Muscle layer of duodenum (tissue), 2 donors: ENCODE data around the gene KISS1R.
A peak's percentile ranks its signal among the peaks of the same experiment; 100 is the strongest.
"Not testable (repeated sequence)": the region's sequence is repeated elsewhere in the genome, so short reads cannot be mapped to it uniquely, and the experiment has no call there.

Experiments used
- H3K27ac ChIP-seq: one replicate; pipeline ENCODE4 v1.7.0; 2013; ENCODE audit warnings: mild to moderate bottlenecking, low read length
- H3K27me3 ChIP-seq: one replicate; pipeline ENCODE4 v1.7.0; 2013; ENCODE audit warnings: low read depth, mild to moderate bottlenecking, control low read depth, low read length
- H3K36me3 ChIP-seq, 2 donors: one replicate each; pipeline ENCODE4 v1.7.0; 2013; ENCODE audit warnings: low read length in 2 of 2, control low read depth in 1 of 2, mild to moderate bottlenecking in 1 of 2; ENCODE audit not compliant: insufficient read depth in 2 of 2, control insufficient read depth in 1 of 2
- H3K4me1 ChIP-seq, 2 donors: one replicate each; pipeline ENCODE4 v1.7.0; 2013; ENCODE audit warnings: low read length in 2 of 2, mild to moderate bottlenecking in 2 of 2, control low read depth in 1 of 2, moderate library complexity in 1 of 2; ENCODE audit not compliant: insufficient read depth in 2 of 2, control insufficient read depth in 1 of 2
- H3K4me3 ChIP-seq, 2 donors: one replicate each; pipeline ENCODE4 v1.7.0; 2013; ENCODE audit warnings: low read length in 2 of 2, low read depth in 1 of 2, mild to moderate bottlenecking in 1 of 2
- H3K9me3 ChIP-seq, 2 donors: one replicate each; pipeline ENCODE4 v1.7.0; 2013; ENCODE audit warnings: low read length in 2 of 2, control low read depth in 1 of 2, mild to moderate bottlenecking in 1 of 2; ENCODE audit not compliant: control insufficient read depth in 1 of 2
- donor health status: healthy.

Gene KISS1R

DNA sequence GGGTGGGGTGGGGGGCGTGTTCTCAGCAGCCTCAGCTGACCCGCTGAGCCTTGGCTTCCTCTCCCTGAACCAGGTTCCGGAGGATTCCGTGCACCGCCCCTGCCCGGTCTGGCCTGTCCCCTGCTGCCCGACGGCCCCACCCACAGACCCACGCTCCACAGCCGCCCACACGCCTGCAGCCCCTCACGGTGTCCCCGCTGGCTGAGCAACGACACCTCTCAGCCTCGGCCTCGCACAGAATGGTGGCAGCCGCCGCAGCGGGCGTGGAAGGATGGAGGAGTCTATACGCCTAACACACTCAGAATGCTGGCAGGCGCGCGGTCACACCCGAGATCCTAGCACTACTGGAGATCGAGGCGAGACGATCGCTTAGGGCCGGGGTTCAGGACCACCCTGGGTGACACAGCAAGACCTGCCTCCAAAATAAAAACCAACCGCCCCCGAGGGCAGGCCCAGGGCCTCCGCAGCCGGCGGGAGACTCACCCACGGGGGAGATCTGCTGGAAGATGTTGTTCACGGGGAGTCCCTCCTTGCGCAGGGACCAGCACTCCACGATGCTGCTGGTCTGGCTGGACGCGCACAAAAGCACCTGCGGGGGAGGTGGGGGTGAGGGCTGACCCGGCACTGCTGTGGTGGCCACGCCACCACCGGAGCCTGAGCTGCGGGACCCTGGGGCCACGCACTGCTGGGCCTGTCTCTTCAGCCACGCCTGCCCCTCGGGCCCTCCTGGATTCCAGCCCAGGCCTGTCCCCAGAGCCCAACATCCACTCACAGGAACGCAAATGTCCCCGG is 32.5 kb upstream of the KISS1R start:
- no peaks in the 10 kb centered on the region for H3K27me3 ChIP-seq
- no peak overlapping the region for H3K4me3 ChIP-seq
- H3K9me3 ChIP-seq, result no peaks in the 10 kb centered on the region
- H3K4me1 ChIP-seq, result no peaks in the 10 kb centered on the region
- peaks cover 17 to 76% of the 10 kb centered on the region in 2 donors for H3K36me3 ChIP-seq
- H3K27ac ChIP-seq, result no peak overlapping the region

GRCh38 chr19:885536-886224 is 31.5 kb upstream of the KISS1R start:
- no peak overlapping the region for H3K27ac ChIP-seq
- peaks cover 0 to 1% of the 10 kb centered on the region in 2 donors for H3K4me1 ChIP-seq
- no peaks in the 10 kb centered on the region for H3K9me3 ChIP-seq
- no peaks in the 10 kb centered on the region for H3K27me3 ChIP-seq
- H3K4me3 ChIP-seq, result no peak overlapping the region
- peaks cover 22 to 78% of the 10 kb centered on the region in 2 donors for H3K36me3 ChIP-seq

DNA sequence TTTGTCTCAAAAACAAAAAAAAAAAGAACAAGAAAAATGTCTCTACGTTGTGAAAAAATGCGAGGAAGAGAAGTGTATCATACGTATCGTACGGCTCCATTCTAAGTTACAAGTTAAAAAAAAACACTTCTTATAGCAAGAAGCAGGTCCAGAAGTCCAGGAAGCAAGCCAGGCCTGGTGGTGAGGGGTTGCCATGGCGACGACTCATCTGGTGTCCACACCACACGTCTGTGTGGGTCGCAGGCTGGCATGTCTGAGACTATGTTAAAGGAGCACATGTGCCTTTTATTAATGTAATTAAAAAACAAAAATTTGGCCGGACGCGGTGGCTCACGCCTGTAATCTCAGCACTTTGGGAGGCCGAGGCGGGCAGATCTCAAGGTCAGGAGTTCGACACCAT is 30.1 kb upstream of the KISS1R start:
- Histone ChIP-seq H3K27ac (no peak overlapping the region), H3K4me3 (no peak overlapping the region), H3K36me3 (peaks cover 11 to 69% of the 10 kb centered on the region in 2 donors), H3K4me1 (peaks cover 0 to 15% of the 10 kb centered on the region in 2 donors), H3K9me3 (no peaks in the 10 kb centered on the region), H3K27me3 (no peaks in the 10 kb centered on the region)

GRCh38 chr19:887599-887998 is 29.5 kb upstream of the KISS1R start:
- H3K9me3 ChIP-seq, result no peaks in the 10 kb centered on the region
- H3K27ac ChIP-seq, result no peak overlapping the region
- H3K4me1 ChIP-seq, result peaks cover 0 to 18% of the 10 kb centered on the region in 2 donors
- peaks cover 11 to 64% of the 10 kb centered on the region in 2 donors for H3K36me3 ChIP-seq
- H3K4me3 ChIP-seq, result no peak overlapping the region
- H3K27me3 ChIP-seq, result no peaks in the 10 kb centered on the region

- peaks cover 6 to 52% of the 10 kb centered on the region in 2 donors for H3K36me3 ChIP-seq
These were observed 28.4 kb upstream of the KISS1R start for GRCh38 chr19:888581-889385.

GRCh38 chr19:889662-890295 is 27.4 kb upstream of the KISS1R start:
- H3K27me3 ChIP-seq, result no peaks in the 10 kb centered on the region
- H3K9me3 ChIP-seq, result no peaks in the 10 kb centered on the region
- H3K27ac ChIP-seq, result no peak overlapping the region
- H3K4me1 ChIP-seq, result peaks cover 0 to 18% of the 10 kb centered on the region in 2 donors
- peaks cover 5 to 42% of the 10 kb centered on the region in 2 donors for H3K36me3 ChIP-seq
- no peak overlapping the region for H3K4me3 ChIP-seq

More at GRCh38 chr19:888581-889385, 28.4 kb upstream of the KISS1R start:
- no peak overlapping the region for H3K27ac ChIP-seq
- H3K4me1 ChIP-seq, result peaks cover 0 to 18% of the 10 kb centered on the region in 2 donors
- no peaks in the 10 kb centered on the region for H3K9me3 ChIP-seq
- no peak overlapping the region for H3K4me3 ChIP-seq
- H3K27me3 ChIP-seq, result no peaks in the 10 kb centered on the region

DNA sequence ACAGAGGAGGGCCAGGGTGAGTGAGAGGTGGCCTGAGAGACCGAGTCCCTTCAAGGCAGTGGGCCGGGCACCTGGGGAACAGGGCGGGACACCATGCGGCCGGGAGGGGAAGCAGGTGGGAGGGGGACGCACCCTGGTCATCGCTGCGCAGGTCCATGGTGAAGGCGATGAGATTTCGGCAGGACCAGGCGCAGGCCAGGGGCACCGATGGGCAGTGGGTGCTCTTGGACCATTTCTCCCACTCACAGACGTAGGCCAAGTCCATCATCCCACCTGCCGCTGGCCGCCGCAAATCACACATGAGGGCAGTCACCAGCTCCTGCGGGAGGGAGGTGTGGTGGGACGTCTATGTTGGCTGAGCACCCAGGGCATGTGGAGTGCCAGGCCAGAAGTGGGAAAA is 26.3 kb upstream of the KISS1R start:
- H3K4me3 ChIP-seq, result no peak overlapping the region
- H3K9me3 ChIP-seq, result no peaks in the 10 kb centered on the region
- H3K4me1 ChIP-seq, result peaks cover 0 to 18% of the 10 kb centered on the region in 2 donors
- peaks cover 5 to 31% of the 10 kb centered on the region in 2 donors for H3K36me3 ChIP-seq
- no peak overlapping the region for H3K27ac ChIP-seq
- H3K27me3 ChIP-seq, result no peaks in the 10 kb centered on the region

DNA sequence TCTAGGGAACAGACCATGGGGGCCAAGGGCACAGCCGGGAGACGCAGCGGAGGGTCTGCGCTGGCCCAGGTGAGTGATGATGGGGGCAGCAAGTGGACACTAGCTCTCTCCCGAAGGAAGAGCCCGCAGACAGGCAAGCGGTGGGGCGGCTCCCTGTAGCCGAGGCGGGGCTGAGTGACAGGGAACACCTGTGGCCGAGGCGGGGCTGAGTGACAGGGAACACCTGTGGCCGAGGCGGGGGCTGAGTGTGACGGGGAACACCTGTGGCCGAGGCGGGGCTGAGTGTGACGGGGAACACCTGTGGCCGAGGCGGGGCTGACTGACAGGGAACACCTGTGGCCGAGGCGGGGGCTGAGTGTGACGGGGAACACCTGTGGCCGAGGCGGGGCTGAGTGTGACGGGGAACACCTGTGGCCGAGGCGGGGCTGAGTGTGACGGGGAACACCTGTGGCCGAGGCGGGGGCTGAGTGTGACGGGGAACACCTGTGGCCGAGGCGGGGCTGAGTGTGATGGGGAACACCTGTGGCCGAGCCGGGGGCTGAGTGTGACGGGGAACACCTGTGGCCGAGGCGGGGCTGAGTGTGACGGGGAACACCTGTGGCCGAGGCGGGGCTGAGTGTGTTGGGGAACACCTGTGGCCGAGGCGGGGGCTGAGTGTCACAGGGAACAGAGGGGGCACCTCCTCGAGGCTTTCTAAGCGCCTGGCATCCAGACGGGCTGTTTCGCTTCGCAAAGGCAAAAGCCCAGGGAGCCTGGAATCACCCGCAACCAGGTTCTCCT is 25.5 kb upstream of the KISS1R start:
- H3K4me3 ChIP-seq, result peak overlapping the region; percentile 70 to 90
- H3K9me3 ChIP-seq, H3K27me3 ChIP-seq: not testable (repeated sequence)
- peaks cover 0 to 18% of the 10 kb centered on the region in 2 donors for H3K4me1 ChIP-seq
- peak overlapping the region; percentile 69 for H3K27ac ChIP-seq
- H3K36me3 ChIP-seq, result peaks cover 5 to 24% of the 10 kb centered on the region in 2 donors

DNA sequence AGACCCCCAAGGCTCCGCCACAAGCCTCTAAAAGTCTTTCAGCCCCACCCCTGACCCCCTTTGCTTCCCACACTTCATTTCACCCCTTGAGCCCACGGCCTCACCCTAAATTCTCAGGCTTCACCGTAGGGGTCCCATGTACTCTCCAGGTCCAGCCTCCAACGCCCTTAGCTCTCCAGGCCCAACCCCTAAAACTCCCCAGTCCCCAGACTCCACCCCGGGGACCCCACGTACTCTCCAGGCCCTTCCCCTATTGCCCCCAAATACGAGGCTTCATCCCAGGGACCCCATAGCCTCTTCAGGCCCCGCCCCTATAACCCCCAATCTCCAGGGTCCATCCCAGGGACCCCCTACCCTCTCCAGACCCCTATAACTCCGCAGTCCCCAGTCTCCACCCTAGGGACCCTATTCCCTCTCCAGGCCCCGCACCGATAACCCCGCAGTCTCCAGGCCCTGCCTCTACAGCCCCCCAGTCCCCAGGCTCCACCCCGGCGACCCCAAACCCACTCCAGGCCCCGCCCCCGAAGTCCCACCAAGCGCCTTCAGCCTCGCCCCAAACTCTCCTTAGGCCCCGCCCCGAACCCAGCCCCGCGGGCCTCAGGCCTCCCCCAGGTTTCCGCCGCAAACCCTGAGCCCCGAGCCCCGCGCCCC is 24.8 kb upstream of the KISS1R start:
- peak overlapping the region; percentile 70 to 90 for H3K4me3 ChIP-seq
- peaks cover 0 to 18% of the 10 kb centered on the region in 2 donors for H3K4me1 ChIP-seq
- no peaks in the 10 kb centered on the region for H3K27me3 ChIP-seq
- peak overlapping the region; percentile 69 for H3K27ac ChIP-seq
- H3K9me3 ChIP-seq, result no peaks in the 10 kb centered on the region
- H3K36me3 ChIP-seq, result peaks cover 5 to 29% of the 10 kb centered on the region in 2 donors
